Endothelial cell of umbilical vein (primary cell): ENCODE measurements around the gene CSNK1D. TPM values are rescaled to one million over a fixed set of nuclear protein-coding genes. Genes with fewer than 3 reads are reported as not detected.

Experiments
- BruUV-seq: library from RNA; stranded (reverse); fragments of 400-500 nt; replicated peaks from 2 replicates; lab custom pipeline; 2021; lab: Mats Ljungman, UMichigan
- CTCF ChIA-PET: fragments of 300-600, 350-600 bp; sonication (Branson Sonifier 250); formaldehyde crosslinking; loops from one replicate; lab custom pipeline; 2021; ENCODE audit warnings: antibody characterized with exemption, inconsistent platforms; lab: Charles Lee
- POLR2A ChIA-PET: fragments of 300-600, 350-600 bp; sonication (Branson Sonifier 250); formaldehyde crosslinking; loops from one replicate; lab custom pipeline; 2021; ENCODE audit warnings: antibody characterized with exemption, inconsistent platforms; lab: Charles Lee
- DNase-seq: peaks from one replicate; pipeline ENCODE4 v3.0.0-alpha.2; 2011; ENCODE audit warnings: low read depth, low spot score
- FAIRE-seq: peaks from 2 replicates; lab custom pipeline; 2011; peaks lifted over from hg19 to GRCh38; lab: Jason Lieb, UNC
- H2AFZ ChIP-seq: 2 replicates; pipeline ENCODE4 v1.6.0; 2012; ENCODE audit warnings: low read depth, low read length, control low read depth, inconsistent platforms
- H3K27ac ChIP-seq: 2 replicates; pipeline ENCODE4 v1.5.1; 2011; ENCODE audit warnings: low read depth, mild to moderate bottlenecking, control low read depth, low read length, moderate library complexity; ENCODE audit not compliant: insufficient read depth
- H3K27me3 ChIP-seq, 2 experiments: 2 replicates each; pipeline versions ENCODE4 v1.6.0 to v1.6.1; 2011; ENCODE audit warnings: low read length in 2 of 2, mixed read lengths in 1 of 2; ENCODE audit not compliant: control insufficient read depth in 2 of 2, insufficient read depth in 2 of 2
- H3K36me3 ChIP-seq, 2 experiments: 2 replicates in 1 of 2; 3 replicates in 1 of 2; pipeline ENCODE4 v1.5.1; 2011; ENCODE audit warnings: low read length in 2 of 2, mild to moderate bottlenecking in 1 of 2, moderate library complexity in 1 of 2; ENCODE audit not compliant: control insufficient read depth in 2 of 2, insufficient read depth in 2 of 2; ENCODE audit errors: extremely low read depth in 1 of 2
- H3K4me1 ChIP-seq: 3 replicates; pipeline ENCODE4 v1.5.1; 2011; ENCODE audit warnings: mild to moderate bottlenecking, low read length; ENCODE audit not compliant: control insufficient read depth, insufficient read depth; ENCODE audit errors: extremely low read depth
- H3K4me2 ChIP-seq: 2 replicates; pipeline ENCODE4 v1.6.1; 2011; ENCODE audit warnings: low read length, control low read depth, mixed read lengths; ENCODE audit not compliant: insufficient read depth
- H3K4me3 ChIP-seq, 3 experiments: fragments of 200-600 bp in 1 of 3; sonication (generic), shearing (Covaris generic) in 1 of 3; replicated peaks in 1 of 3; 2 replicates each; pipeline ENCODE4 v1.5.1; 2011 to 2016; ENCODE audit warnings: control low read depth in 3 of 3, low read length in 3 of 3, mild to moderate bottlenecking in 2 of 3, inconsistent platforms in 1 of 3, low read depth in 1 of 3, moderate library complexity in 1 of 3; ENCODE audit not compliant: insufficient read depth in 1 of 3
- H3K79me2 ChIP-seq: 2 replicates; pipeline ENCODE4 v1.6.0; 2012; ENCODE audit warnings: low read length, inconsistent platforms; ENCODE audit not compliant: control insufficient read depth, insufficient read depth
- H3K9ac ChIP-seq: replicated peaks from 2 replicates; pipeline ENCODE3; 2011; ENCODE audit warnings: low read length, control low read depth; ENCODE audit not compliant: insufficient read depth; ENCODE audit errors: extremely low read depth
- H3K9me1 ChIP-seq: replicated peaks from 3 replicates; pipeline ENCODE4 v1.6.0; 2011; ENCODE audit warnings: mild to moderate bottlenecking, low read length; ENCODE audit not compliant: control insufficient read depth, insufficient read depth; ENCODE audit errors: extremely low read depth
- H3K9me3 ChIP-seq: replicated peaks from 2 replicates; pipeline ENCODE4 v1.5.1; 2012; ENCODE audit warnings: low read length, inconsistent platforms; ENCODE audit not compliant: control insufficient read depth, insufficient read depth
- H4K20me1 ChIP-seq: replicated peaks from 2 replicates; pipeline ENCODE3; 2011; ENCODE audit warnings: mild to moderate bottlenecking, low read length; ENCODE audit not compliant: control insufficient read depth, insufficient read depth; ENCODE audit errors: extremely low read depth
- EZH2 ChIP-seq: IDR thresholded peaks from 2 replicates; pipeline ENCODE4 v1.6.1; 2012; ENCODE audit warnings: borderline replicate concordance, low read depth, mild to moderate bottlenecking, moderate library complexity, low read length, inconsistent platforms; ENCODE audit not compliant: severe bottlenecking
- FOS ChIP-seq: IDR thresholded peaks from 2 replicates; pipeline ENCODE4 v1.6.1; 2011; ENCODE audit warnings: mild to moderate bottlenecking, low read length, moderate library complexity, borderline replicate concordance; ENCODE audit not compliant: insufficient read depth
- GATA2 ChIP-seq: IDR thresholded peaks from 2 replicates; pipeline ENCODE4 v1.7.0; 2011; ENCODE audit warnings: low read depth, mild to moderate bottlenecking, moderate library complexity, mixed read lengths, low read length; ENCODE audit not compliant: insufficient read length, insufficient read depth
- JUN ChIP-seq: IDR thresholded peaks from 2 replicates; pipeline ENCODE4 v1.6.1; 2011; ENCODE audit warnings: borderline replicate concordance, low read depth; ENCODE audit not compliant: insufficient read length, insufficient read depth
- MYC ChIP-seq: IDR thresholded peaks from one replicate; pipeline ENCODE4 v1.6.1; 2011; ENCODE audit warnings: mild to moderate bottlenecking, low read depth, low read length
- POLR2A ChIP-seq: IDR thresholded peaks from 2 replicates; pipeline ENCODE4 v1.6.1; 2012; ENCODE audit warnings: low read depth, mild to moderate bottlenecking, control low read depth, low read length
- POLR2AphosphoS5 ChIP-seq: IDR thresholded peaks from 2 replicates; pipeline ENCODE4 v1.6.1; 2012; ENCODE audit warnings: low read depth, mild to moderate bottlenecking, control low read depth, low read length, moderate library complexity; ENCODE audit not compliant: insufficient read depth
- dilution Hi-C: fragments of 300-500 bp; cut with MboI; formaldehyde crosslinking; loops from one replicate; pipeline ENCODE4 v1.15.0; 2019; ENCODE audit warnings: low sequenced_read_pairs; ENCODE audit not compliant: extremely low pct_ligation_motif_present
- intact Hi-C: fragments of 100-400 bp; cut with micrococcal nuclease; formaldehyde crosslinking; loops from one replicate; pipeline ENCODE4 v1.10.0; 2022
- polyA plus RNA-seq, 4 experiments: library from polyadenylated mRNA; depleted of rRNA in 3 of 4; stranded (reverse) in 3 of 4; unstranded in 1 of 4; fragments of >200 nt; gene quantifications; 2 replicates each; pipeline versions ENCODE4 v1.2.1 to v1.2.3, GENCODE V29; 2011 to 2012; ENCODE audit warnings: missing spikeins in 1 of 4
- total RNA-seq: library from RNA; stranded (reverse); gene quantifications from 2 replicates; pipeline ENCODE4 v1.2.3, GENCODE V29; 2021
- TF ChIP-seq, protein P1 (sequence below), 2 donors: IDR thresholded peaks; 1 replicate in 1 of 2; 2 replicates in 1 of 2; pipeline ENCODE4 v1.5.1; 2011; ENCODE audit warnings: low read length in 2 of 2, mild to moderate bottlenecking in 2 of 2, moderate library complexity in 2 of 2, control low read depth in 1 of 2, inconsistent platforms in 1 of 2, low read depth in 1 of 2; ENCODE audit not compliant: insufficient read depth in 1 of 2; ENCODE audit errors: extremely low read depth in 1 of 2
- TF ChIP-seq, protein P2 (sequence below): IDR thresholded peaks from 2 replicates; pipeline ENCODE4 v1.6.1; 2011; ENCODE audit not compliant: insufficient read depth, insufficient read length

Gene CSNK1D
- total and polyA plus RNA-seq, 2 donors (not counting 3 experiments of a cell fraction or from before 2014, with no cell fraction given) = 127 to 155 TPM

DNA sequence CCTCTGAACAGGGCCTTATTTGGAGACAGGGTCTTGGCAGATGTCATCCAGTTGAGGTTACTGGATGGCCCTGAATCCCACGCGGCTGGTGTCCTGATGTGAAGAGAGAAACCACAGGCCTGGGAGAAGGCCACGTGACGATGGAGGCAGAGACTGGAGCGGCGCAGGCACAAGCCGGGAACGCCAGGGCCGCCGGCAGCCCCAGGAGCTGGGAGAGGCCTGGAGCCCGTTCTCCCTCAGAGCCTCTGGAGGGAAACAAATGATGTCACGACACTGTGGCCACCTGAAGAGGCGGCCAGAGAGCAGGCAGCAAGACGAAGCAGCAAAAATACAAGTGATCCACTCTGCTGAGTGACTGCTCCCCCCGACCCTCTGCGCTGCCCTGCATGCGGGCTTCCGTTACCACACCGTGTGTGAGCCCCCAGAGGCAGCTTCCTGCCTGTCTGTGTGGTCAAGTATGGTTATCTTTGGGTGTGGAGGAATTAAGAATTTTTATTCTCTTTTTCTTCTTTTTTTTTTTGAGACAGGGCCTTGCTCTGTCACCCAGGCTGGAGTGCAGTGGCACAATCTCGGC lies 32.3 kb upstream of the CSNK1D start:
- no peaks in the 10 kb centered on the region for H4K20me1 ChIP-seq
- peaks cover 0 to 2% of the 10 kb centered on the region in 2 experiments for H3K27me3 ChIP-seq
- FAIRE-seq (no peak), DNase-seq (no peak)
- H3K27ac ChIP-seq = no peak overlapping the region
- BruUV-seq = no TSS peak
- intact Hi-C loops (no loop called here), dilution Hi-C loops (no loop called here)
- H3K9ac ChIP-seq = no peak overlapping the region
- H3K4me2 ChIP-seq = no peak overlapping the region
- no peaks in the 10 kb centered on the region for H3K9me1 ChIP-seq
- no peaks in the 10 kb centered on the region for H3K9me3 ChIP-seq
- no peak for TF ChIP-seq GATA2
- TF ChIP-seq JUN = no peak
- no peak for TF ChIP-seq FOS
- no peak for TF ChIP-seq POLR2AphosphoS5
- no peak for TF ChIP-seq EZH2
- no peak for TF ChIP-seq MYC
- TF ChIP-seq, protein P1, sequence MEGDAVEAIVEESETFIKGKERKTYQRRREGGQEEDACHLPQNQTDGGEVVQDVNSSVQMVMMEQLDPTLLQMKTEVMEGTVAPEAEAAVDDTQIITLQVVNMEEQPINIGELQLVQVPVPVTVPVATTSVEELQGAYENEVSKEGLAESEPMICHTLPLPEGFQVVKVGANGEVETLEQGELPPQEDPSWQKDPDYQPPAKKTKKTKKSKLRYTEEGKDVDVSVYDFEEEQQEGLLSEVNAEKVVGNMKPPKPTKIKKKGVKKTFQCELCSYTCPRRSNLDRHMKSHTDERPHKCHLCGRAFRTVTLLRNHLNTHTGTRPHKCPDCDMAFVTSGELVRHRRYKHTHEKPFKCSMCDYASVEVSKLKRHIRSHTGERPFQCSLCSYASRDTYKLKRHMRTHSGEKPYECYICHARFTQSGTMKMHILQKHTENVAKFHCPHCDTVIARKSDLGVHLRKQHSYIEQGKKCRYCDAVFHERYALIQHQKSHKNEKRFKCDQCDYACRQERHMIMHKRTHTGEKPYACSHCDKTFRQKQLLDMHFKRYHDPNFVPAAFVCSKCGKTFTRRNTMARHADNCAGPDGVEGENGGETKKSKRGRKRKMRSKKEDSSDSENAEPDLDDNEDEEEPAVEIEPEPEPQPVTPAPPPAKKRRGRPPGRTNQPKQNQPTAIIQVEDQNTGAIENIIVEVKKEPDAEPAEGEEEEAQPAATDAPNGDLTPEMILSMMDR (IDR thresholded peaks at IDR 0.05; ENCODE audit: extremely low read depth in 1 of 2, insufficient read depth in 1 of 2, low read depth in 1 of 2, low read length in 2 of 2) = no peak
- TF ChIP-seq, protein P2, sequence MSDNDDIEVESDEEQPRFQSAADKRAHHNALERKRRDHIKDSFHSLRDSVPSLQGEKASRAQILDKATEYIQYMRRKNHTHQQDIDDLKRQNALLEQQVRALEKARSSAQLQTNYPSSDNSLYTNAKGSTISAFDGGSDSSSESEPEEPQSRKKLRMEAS = no peak
- no peak for TF ChIP-seq POLR2A
- POLR2A ChIA-PET = no interaction called here
- no peaks in the 10 kb centered on the region for H3K79me2 ChIP-seq
- CTCF ChIA-PET = interaction anchor here (1.1 to 2.6 kb wide), 3 partner anchors 12 to 58 kb away, joined by 3 to 6 read pairs (median 4); partner anchors contain the start of gene CD7
- no peak overlapping the region for H3K4me3 ChIP-seq
- H3K4me1 ChIP-seq = no peaks in the 10 kb centered on the region
- no peak overlapping the region for H2AFZ ChIP-seq
- H3K36me3 ChIP-seq = no peaks in the 10 kb centered on the region
